Lower lobe of right lung (tissue), 2 donors: ENCODE data around the gene NAA11. TPM values are rescaled to one million over a fixed set of nuclear protein-coding genes. Genes with fewer than 3 reads are reported as not detected.

ENCODE experiments used
- ATAC-seq, 2 donors: fragments of 200-7000 bp; cut with Tn5 transposase; one replicate each; pipeline ENCODE4 v1.9.1; 2020 to 2022; ENCODE audit warnings: mild to moderate bottlenecking in 2 of 2, moderate library complexity in 2 of 2
- DNase-seq: peaks from one replicate; pipeline ENCODE4 v3.0.0-alpha.2; 2020
- H3K27ac ChIP-seq: fragments of 200-600 bp; one replicate; pipeline ENCODE4 v1.8.0; 2022
- H3K27me3 ChIP-seq: fragments of 200-600 bp; one replicate; pipeline ENCODE4 v1.8.0; 2022; ENCODE audit warnings: low read depth
- H3K36me3 ChIP-seq: fragments of 200-600 bp; one replicate; pipeline ENCODE4 v1.8.0; 2022; ENCODE audit warnings: mild to moderate bottlenecking
- H3K4me1 ChIP-seq: fragments of 200-600 bp; one replicate; pipeline ENCODE4 v1.8.0; 2022
- H3K4me3 ChIP-seq: fragments of 200-600 bp; one replicate; pipeline ENCODE4 v1.8.0; 2022; ENCODE audit warnings: mild to moderate bottlenecking
- H3K9me3 ChIP-seq: fragments of 200-600 bp; one replicate; pipeline ENCODE4 v1.8.0; 2022
- CTCF ChIP-seq: fragments of 200-600 bp; IDR thresholded peaks from one replicate; pipeline ENCODE4 v1.8.0; 2022; ENCODE audit warnings: antibody characterized with exemption, mild to moderate bottlenecking
- intact Hi-C: fragments of 100-400 bp; cut with DNase I; formaldehyde crosslinking; loops from one replicate; pipeline ENCODE4 v1.11.0; 2022
- total RNA-seq: library from RNA; stranded (reverse); fragmentation: NEBNext Ultra II Directional; extraction: Animal tissue kit (Norgen Biotek cat#: 25700); gene quantifications from one replicate; pipeline ENCODE4 v1.2.1, GENCODE V29; 2021
- donor health status: DM: no; HTN: yes; CAD: no; lungs with severe emphysema.

Gene NAA11
- total RNA-seq, 1 donor from 2014 or later = not detected

GRCh38 chr4:79360006-79360405, 34.1 kb upstream of the NAA11 start:
- Histone ChIP-seq H3K4me3 (no peak overlapping the region), H3K36me3 (no peaks in the 10 kb centered on the region), H3K27me3 (no peaks in the 10 kb centered on the region), H3K27ac (no peak overlapping the region), H3K4me1 (no peaks in the 10 kb centered on the region), H3K9me3 (no peaks in the 10 kb centered on the region)
- no peak for DNase-seq
- ATAC-seq = no peak
- intact Hi-C loops = no loop called here
- no peak for TF ChIP-seq CTCF

GRCh38 chr4:79358438-79358837, 32.6 kb upstream of the NAA11 start:
- Histone ChIP-seq H3K4me3 (no peak overlapping the region), H3K9me3 (no peaks in the 10 kb centered on the region), H3K27me3 (no peaks in the 10 kb centered on the region), H3K36me3 (no peaks in the 10 kb centered on the region), H3K4me1 (no peaks in the 10 kb centered on the region), H3K27ac (no peak overlapping the region)
- TF ChIP-seq CTCF = no peak
- ATAC-seq (no peak), DNase-seq (no peak)
- intact Hi-C loops = no loop called here

- TF ChIP-seq CTCF = no peak
- DNase-seq = no peak
- Histone ChIP-seq H3K36me3 (no peaks in the 10 kb centered on the region), H3K9me3 (no peaks in the 10 kb centered on the region), H3K4me1 (no peaks in the 10 kb centered on the region), H3K4me3 (no peak overlapping the region), H3K27ac (no peak overlapping the region), H3K27me3 (no peaks in the 10 kb centered on the region)
- no peak for ATAC-seq
- intact Hi-C loops = no loop called here
These were observed 31.5 kb upstream of the NAA11 start for GRCh38 chr4:79357365-79357764.

GRCh38 chr4:79353075-79353474, 27.2 kb upstream of the NAA11 start:
- Histone ChIP-seq H3K36me3 (no peaks in the 10 kb centered on the region), H3K9me3 (no peaks in the 10 kb centered on the region), H3K27ac (no peak overlapping the region), H3K27me3 (no peaks in the 10 kb centered on the region), H3K4me3 (no peak overlapping the region), H3K4me1 (no peaks in the 10 kb centered on the region)
- TF ChIP-seq CTCF = no peak
- no peak for ATAC-seq
- no peak for DNase-seq
- intact Hi-C loops = no loop called here

- ATAC-seq (no peak), DNase-seq (no peak)
- no peaks in the 10 kb centered on the region for H3K36me3 ChIP-seq
- H3K9me3 ChIP-seq = peaks cover 7% of the 10 kb centered on the region
- intact Hi-C loops = no loop called here
- no peaks in the 10 kb centered on the region for H3K27me3 ChIP-seq
- no peak overlapping the region for H3K27ac ChIP-seq
- TF ChIP-seq CTCF = no peak
- no peaks in the 10 kb centered on the region for H3K4me1 ChIP-seq
- no peak overlapping the region for H3K4me3 ChIP-seq
These were observed 22.5 kb upstream of the NAA11 start for GRCh38 chr4:79348405-79348804.
